ENCODE measurements around the gene RIMS4. TPM values are rescaled to one million over a fixed set of nuclear protein-coding genes. Genes with fewer than 3 reads are reported as not detected.

The RIMS4 gene
- total RNA-seq, 4 donors from 2014 or later, result 2.8 to 13.8 (median 7.9) TPM

- H3K36me3 ChIP-seq, result no peaks in the 10 kb centered on the region
- TF ChIP-seq POLR2A (IDR thresholded peaks at IDR 0.05), result no peak
- no peak for TF ChIP-seq CTCF (IDR thresholded peaks at IDR 0.05)
- 80 to 91% methylated on average over 3 of the region's 3 CpGs for WGBS, 2 donors
- DNase-seq, result no peak
- no peaks in the 10 kb centered on the region for H3K27me3 ChIP-seq
- H3K4me3 ChIP-seq (replicated peaks in 1 of 3), result no peak overlapping the region
- H3K4me1 ChIP-seq, result peaks cover 18 to 21% of the 10 kb centered on the region in 2 donors
- intact Hi-C loops (cut with DNase I), result loop anchor here (5.0 kb wide), 1 partner anchor 119 kb away; no protein-coding TSS in a partner anchor
- H3K27ac ChIP-seq, result peak overlapping the region; percentile 21 to 82 (median 74)
- H3K9me3 ChIP-seq, result no peaks in the 10 kb centered on the region
Measured at GRCh38 chr20:44748005-44748370, 62.4 kb downstream of the RIMS4 start.

GRCh38 chr20:44747166-44748004 lies 63.0 kb downstream of the RIMS4 start:
- Histone ChIP-seq H3K27me3 (no peaks in the 10 kb centered on the region), H3K4me3 (replicated peaks in 1 of 3) (no peak overlapping the region), H3K36me3 (no peaks in the 10 kb centered on the region), H3K27ac (peak overlapping the region; percentile 27 to 82 (median 74)), H3K9me3 (no peaks in the 10 kb centered on the region), H3K4me1 (peaks cover 18 to 27% of the 10 kb centered on the region in 2 donors)
- intact Hi-C loops (cut with DNase I), result loop anchor here (5.0 kb wide), 1 partner anchor 120 kb away; no protein-coding TSS in a partner anchor
- 1 to 6% methylated on average over 5 of the region's 5 CpGs for WGBS, 2 donors
- TF ChIP-seq POLR2A (IDR thresholded peaks at IDR 0.05) (no peak), CTCF (IDR thresholded peaks at IDR 0.05) (peak in 5 of 6 experiments; percentile 55 to 83 (median 73))
- DNase-seq, result peak; percentile 95

GRCh38 chr20:44746367-44747165 lies 63.8 kb downstream of the RIMS4 start:
- H3K27me3 ChIP-seq, result no peaks in the 10 kb centered on the region

GRCh38 chr20:44745598-44746366 lies 64.6 kb downstream of the RIMS4 start, which contains the start of gene KCNK15:
Gene KCNK15 (plus strand): TSS chr20:44745865. CDS start chr20:44745911, 46 bp downstream.
- H3K9me3 ChIP-seq, result no peaks in the 10 kb centered on the region
- peaks cover 18 to 27% of the 10 kb centered on the region in 2 donors for H3K4me1 ChIP-seq
- H3K27ac ChIP-seq, result peak within 1 kb of the TSS in 2 of 3 donors; percentile 74 to 82
- TF ChIP-seq CTCF (IDR thresholded peaks at IDR 0.05) (no peak), POLR2A (IDR thresholded peaks at IDR 0.05) (peak in 1 of 2 donors; percentile 27)
- H3K4me3 ChIP-seq (replicated peaks in 1 of 3), result peak within 1 kb of the TSS in 2 of 3 donors; percentile 33 to 54
- WGBS, 2 donors, result 5 to 6% methylated on average over 33 to 51 of the region's 81 CpGs
- H3K36me3 ChIP-seq, result no peaks in the 10 kb centered on the region
- H3K27me3 ChIP-seq, result no peaks in the 10 kb centered on the region
- peak; percentile 42 to 44 for DNase-seq
- intact Hi-C loops (cut with DNase I), result loop anchor here (5.0 kb wide), 1 partner anchor 122 kb away; no protein-coding TSS in a partner anchor

More at GRCh38 chr20:44746367-44747165, 63.8 kb downstream of the RIMS4 start:
- Histone ChIP-seq H3K4me1 (peaks cover 18 to 27% of the 10 kb centered on the region in 2 donors), H3K27ac (peak overlapping the region; percentile 27 to 82 (median 74)), H3K4me3 (replicated peaks in 1 of 3) (peak overlapping the region in 2 of 3 donors; percentile 33 to 54), H3K9me3 (no peaks in the 10 kb centered on the region), H3K36me3 (no peaks in the 10 kb centered on the region)
- intact Hi-C loops (cut with DNase I), result loop anchor here (5.0 kb wide), 1 partner anchor 121 kb away; no protein-coding TSS in a partner anchor
- peak; percentile 67 to 69 for DNase-seq
- no peak for TF ChIP-seq CTCF (IDR thresholded peaks at IDR 0.05)
- no peak for TF ChIP-seq POLR2A (IDR thresholded peaks at IDR 0.05)
- WGBS, 2 donors, result 27 to 35% methylated on average over 9 to 12 of the region's 12 CpGs

All from thyroid gland (tissue), 4 donors.